Measurements from ENCODE around the gene GAREM2.

The GAREM2 gene

DNA sequence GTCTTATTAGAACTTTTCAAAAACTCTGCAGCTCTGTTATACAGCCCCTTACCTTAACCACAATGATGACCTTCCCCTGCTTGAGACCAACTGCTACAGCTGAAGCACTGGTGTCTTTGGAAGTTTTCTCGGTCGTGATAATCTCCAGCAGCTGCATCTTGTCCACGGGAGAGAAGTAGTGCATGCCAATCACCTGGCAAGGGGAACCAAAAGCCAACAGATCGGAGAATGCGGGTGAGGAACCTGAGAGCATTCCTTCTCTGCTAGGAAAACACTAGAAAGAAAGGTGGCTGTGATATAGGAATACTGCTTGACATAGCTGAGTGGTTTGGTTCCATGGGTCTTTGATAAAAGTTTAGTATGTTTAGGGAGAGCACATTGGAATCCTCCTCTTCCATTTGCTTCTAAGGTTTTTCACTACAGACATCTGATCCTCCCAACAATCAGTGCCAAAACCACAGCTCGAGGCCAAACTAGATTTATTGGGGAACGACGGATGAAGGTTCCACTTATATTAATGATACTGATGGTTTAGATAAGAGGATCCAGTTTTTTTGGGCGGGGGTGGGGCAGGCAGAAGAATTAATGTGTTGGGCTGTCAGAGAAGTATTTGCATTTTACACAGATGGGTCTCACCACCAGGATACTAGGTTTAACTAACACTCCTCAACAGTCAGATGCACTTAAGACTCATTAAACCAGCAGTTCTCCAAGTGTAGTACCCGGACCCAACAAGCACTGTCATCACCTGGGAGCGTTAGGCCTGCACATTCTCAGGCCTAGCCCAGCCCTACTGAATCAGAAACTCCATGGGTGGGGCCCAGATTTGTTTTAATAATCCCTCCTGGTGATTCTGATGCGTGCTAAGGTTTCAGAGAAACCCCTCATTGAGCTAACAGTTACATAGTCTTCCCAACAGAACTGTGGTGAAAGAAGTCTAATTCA, 22.4 kb downstream of the GAREM2 start:
- no peak for TF ChIP-seq CTCF (IDR thresholded peaks at IDR 0.05)
- no peak for DNase-seq (ENCODE audit: low spot score)
- H3K27ac ChIP-seq = no peak overlapping the region
- H3K4me3 ChIP-seq = no peak overlapping the region

- Histone ChIP-seq H3K4me3 (no peak overlapping the region), H3K27ac (no peak overlapping the region)
- no peak for TF ChIP-seq CTCF (IDR thresholded peaks at IDR 0.05)
- DNase-seq (ENCODE audit: low spot score) = no peak
These were observed 24.0 kb downstream of the GAREM2 start for GRCh38 chr2:26196683-26197418.

GRCh38 chr2:26197516-26197915, 24.6 kb downstream of the GAREM2 start:
- no peak for DNase-seq (ENCODE audit: low spot score)
- no peak overlapping the region for H3K4me3 ChIP-seq
- TF ChIP-seq CTCF (IDR thresholded peaks at IDR 0.05) = no peak
- no peak overlapping the region for H3K27ac ChIP-seq

- H3K27ac ChIP-seq = no peak overlapping the region
- H3K4me3 ChIP-seq = no peak overlapping the region
- DNase-seq (ENCODE audit: low spot score) = no peak
- no peak for TF ChIP-seq CTCF (IDR thresholded peaks at IDR 0.05)
These were observed 30.1 kb downstream of the GAREM2 start for GRCh38 chr2:26202981-26203490.

- Histone ChIP-seq H3K27ac (no peak overlapping the region), H3K4me3 (no peak overlapping the region)
- no peak for DNase-seq (ENCODE audit: low spot score)
- TF ChIP-seq CTCF (IDR thresholded peaks at IDR 0.05) = no peak
These were observed 31.0 kb downstream of the GAREM2 start for GRCh38 chr2:26203906-26204305.

DNA sequence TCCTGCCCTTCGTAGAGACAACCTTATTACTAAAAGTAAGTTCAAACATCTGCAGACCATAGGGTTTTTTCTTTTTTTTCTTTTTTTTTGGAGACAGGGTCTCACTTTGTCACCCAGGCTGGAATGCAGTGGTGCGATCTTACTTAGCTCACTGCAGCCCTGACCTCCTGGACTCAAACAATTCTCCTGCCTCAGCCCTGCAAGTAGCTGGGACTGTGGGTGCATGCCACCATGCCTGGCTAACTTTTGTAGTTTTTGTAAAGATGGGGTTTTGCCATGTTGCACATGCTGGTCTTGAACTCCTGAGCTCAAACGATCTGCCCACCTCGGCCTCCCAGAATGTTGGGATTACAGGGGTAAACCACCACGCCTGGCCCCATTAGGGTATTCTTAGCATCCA, 39.1 kb downstream of the GAREM2 start:
- Histone ChIP-seq H3K27ac (no peak overlapping the region), H3K4me3 (no peak overlapping the region)
- DNase-seq (ENCODE audit: low spot score) = no peak
- TF ChIP-seq CTCF (IDR thresholded peaks at IDR 0.05) = no peak

Data from coronary artery (tissue), 2 donors.